ENCODE results near the gene OGDH. TPM values are rescaled to one million over a fixed set of nuclear protein-coding genes. Genes with fewer than 3 reads are reported as not detected.

The OGDH gene
- polyA plus RNA-seq, 4 donors, result 79.7 to 95.5 (median 87.9) TPM

GRCh38 chr7:44664780-44665461 lies 58.5 kb downstream of the OGDH start:
- no peak for DNase-seq (ENCODE audit: low read depth in 4 of 4, low spot score in 2 of 4)

DNA sequence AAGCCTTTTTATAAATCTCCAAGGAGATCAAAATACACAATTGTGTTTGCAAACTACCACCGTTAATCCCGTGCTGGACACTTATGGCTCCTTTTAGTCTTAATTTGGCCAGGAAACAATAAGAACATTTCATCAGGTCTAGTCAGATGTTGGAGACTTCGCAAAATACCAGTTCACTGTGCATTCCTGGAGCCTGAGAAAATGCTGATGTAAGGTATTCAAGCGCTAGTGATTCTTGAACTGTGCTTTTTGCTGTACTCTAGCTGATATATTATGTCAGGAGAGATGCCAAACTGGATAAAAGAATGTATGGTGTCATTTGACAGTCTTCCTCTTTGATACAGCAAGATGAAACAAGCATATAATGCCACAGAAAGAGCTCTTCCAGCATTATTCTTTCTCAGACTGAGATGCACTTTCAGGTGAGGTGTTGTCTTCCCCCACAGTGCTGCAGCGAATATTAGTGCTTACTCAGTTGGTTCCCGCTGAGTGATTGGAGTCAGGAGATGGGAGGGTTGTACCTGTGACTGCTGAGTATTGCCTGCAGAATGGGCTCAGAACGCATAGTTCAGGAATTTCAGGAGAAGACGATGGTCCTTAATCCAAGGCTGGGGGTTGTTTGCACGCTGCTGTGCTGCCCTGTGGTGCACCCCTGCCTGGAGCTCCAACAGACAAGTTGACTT lies 59.2 kb downstream of the OGDH start:
- no peak for DNase-seq (ENCODE audit: low read depth in 4 of 4, low spot score in 2 of 4)

DNA sequence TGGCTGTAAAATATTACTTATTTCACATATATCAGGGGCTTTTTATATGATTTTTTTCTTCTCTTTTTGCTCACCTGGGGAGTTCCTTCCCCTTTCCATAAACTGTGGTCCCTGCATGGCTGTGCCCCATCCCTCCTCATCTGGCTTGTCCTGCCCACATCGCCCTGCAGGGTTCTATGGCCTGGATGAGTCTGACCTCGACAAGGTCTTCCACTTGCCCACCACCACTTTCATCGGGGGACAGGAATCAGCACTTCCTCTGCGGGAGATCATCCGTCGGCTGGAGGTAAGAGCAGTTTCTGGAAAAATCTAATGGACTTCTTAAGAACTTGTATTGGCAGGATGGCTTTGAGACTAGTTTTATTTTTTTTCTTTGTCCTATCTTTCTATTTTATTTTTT lies 60.1 kb downstream of the OGDH start:
- DNase-seq (ENCODE audit: low read depth in 4 of 4, low spot score in 2 of 4), result no peak

- DNase-seq (ENCODE audit: low read depth in 4 of 4, low spot score in 2 of 4), result no peak
Measured at GRCh38 chr7:44667190-44667589, 60.8 kb downstream of the OGDH start.

- no peak for DNase-seq (ENCODE audit: low read depth in 4 of 4, low spot score in 2 of 4)
Measured at GRCh38 chr7:44671069-44671468, 64.6 kb downstream of the OGDH start.

GRCh38 chr7:44673324-44673723 lies 66.9 kb downstream of the OGDH start:
- DNase-seq (ENCODE audit: low read depth in 4 of 4, low spot score in 2 of 4), result no peak

- DNase-seq (ENCODE audit: low read depth in 4 of 4, low spot score in 2 of 4), result no peak
Measured at GRCh38 chr7:44673771-44674170, 67.3 kb downstream of the OGDH start.

DNA sequence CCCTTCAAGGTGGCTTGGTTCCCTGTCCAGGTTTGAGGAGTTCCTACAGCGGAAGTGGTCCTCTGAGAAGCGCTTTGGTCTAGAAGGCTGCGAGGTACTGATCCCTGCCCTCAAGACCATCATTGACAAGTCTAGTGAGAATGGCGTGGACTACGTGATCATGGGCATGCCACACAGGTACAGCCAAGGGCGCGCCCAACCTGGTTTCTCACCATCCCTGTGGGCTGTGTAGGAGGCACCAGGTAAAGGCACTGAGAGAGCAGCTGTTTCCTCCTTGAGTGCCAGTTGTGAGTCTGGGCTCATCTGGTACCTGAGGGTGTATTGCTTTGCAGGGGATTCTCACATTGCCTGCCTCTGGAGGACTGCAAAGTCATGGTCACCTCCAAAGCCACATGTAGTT lies 68.0 kb downstream of the OGDH start:
- DNase-seq (ENCODE audit: low read depth in 4 of 4, low spot score in 2 of 4), result no peak

- no peak for DNase-seq (ENCODE audit: low read depth in 4 of 4, low spot score in 2 of 4)
Measured at GRCh38 chr7:44676776-44677175, 70.3 kb downstream of the OGDH start.

DNA sequence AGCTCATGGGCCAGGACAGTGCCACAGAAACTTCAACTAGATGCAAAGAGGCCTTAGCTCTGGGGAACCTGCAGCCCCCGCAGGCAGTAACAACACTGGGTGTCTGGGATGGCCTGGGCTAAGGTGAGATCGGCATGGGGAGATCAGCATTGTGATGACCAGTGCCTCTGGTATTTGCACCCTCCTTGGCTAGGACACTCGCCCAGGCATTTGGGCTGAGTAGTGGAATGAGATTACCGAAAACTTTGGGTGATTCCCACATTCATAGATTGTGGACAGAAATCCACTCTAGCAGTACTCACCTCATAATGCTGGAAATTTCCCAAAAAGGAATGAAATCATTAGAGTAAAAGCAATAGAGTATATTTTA lies 71.7 kb downstream of the OGDH start:
- DNase-seq (ENCODE audit: low read depth in 4 of 4, low spot score in 2 of 4), result no peak

- no peak for DNase-seq (ENCODE audit: low read depth in 4 of 4, low spot score in 2 of 4)
Measured at GRCh38 chr7:44678471-44679179, 72.2 kb downstream of the OGDH start.

DNA sequence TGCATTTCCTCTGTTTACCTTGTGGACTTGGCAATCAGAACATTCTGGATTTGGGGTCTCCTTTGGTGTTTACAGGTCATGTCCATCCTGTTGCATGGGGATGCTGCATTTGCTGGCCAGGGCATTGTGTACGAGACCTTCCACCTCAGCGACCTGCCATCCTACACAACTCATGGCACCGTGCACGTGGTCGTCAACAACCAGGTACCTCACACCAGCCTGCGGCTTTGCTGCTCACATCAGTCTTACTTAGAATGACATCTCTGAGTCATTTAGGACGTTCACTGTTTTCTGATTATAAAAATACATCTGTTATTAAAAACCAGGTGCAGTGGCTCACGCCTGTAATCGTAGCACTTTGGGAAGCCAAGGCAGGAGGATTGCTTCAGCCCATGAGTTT lies 75.2 kb downstream of the OGDH start:
- no peak for DNase-seq (ENCODE audit: low read depth in 4 of 4, low spot score in 2 of 4)

DNA sequence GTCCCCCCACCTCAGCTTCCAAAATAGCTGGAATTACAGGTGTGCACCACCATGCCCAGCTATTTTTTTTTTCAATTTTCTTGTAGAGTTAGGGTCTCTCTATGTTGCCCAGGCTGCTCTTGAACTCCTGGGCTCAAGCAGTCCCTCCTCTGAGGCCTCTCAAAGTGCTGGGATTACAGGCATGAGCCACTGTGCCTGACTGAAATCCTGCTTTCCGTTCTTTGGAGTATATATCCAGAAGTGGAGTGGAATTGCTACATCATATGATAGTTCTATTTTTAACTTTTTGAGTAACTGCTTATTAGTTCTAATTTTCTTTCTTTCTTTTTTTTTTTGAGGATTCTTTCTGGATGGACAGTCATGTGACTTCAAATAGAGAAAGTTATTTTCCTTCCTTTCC lies 79.3 kb downstream of the OGDH start:
- no peak for DNase-seq (ENCODE audit: low read depth in 4 of 4, low spot score in 2 of 4)

GRCh38 chr7:44689427-44689826 lies 83.0 kb downstream of the OGDH start:
- no peak for DNase-seq (ENCODE audit: low read depth in 4 of 4, low spot score in 2 of 4)

DNA sequence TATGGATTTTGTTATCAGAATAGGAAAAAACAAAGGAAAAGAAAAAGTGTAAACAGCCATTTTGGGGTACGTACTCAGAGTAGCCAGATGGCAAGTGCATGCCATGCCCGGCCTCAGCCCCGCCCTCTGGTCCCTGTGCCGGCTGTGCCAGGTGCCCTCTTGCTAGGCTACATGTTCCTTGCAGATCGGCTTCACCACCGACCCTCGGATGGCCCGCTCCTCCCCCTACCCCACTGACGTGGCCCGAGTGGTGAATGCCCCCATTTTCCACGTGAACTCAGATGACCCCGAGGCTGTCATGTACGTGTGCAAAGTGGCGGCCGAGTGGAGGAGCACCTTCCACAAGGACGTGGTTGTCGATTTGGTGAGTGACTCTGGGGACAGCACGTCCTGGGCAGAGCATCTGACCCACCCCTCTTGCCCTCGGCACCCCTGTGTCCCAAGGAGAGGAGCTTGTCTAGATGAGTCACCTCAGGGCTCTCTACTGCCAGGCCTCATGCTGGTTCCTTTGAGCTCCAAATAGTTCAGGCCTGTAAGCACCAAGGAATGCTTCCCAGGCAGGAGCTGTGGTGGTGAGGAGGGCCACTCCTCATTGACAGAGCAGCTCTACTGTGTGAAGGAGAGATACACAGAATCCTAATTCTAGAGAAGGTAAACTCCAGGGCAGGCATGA lies 87.3 kb downstream of the OGDH start:
- no peak for DNase-seq (ENCODE audit: low read depth in 4 of 4, low spot score in 2 of 4)

DNA sequence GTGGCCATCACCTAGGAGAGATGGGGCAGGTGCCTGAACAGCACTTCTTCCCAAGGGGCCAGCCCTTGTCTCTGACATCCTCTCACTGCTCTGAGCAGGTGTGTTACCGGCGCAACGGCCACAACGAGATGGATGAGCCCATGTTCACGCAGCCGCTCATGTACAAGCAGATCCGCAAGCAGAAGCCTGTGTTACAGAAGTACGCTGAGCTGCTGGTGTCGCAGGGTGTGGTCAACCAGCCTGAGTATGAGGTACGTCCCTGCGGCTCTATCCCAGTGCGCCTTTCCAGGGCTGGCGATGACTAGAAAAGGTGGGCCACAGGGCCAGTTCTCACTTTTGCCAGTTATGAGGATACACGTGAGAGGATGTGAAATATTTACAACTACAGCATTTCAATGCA lies 87.9 kb downstream of the OGDH start:
- no peak for DNase-seq (ENCODE audit: low read depth in 4 of 4, low spot score in 2 of 4)

GRCh38 chr7:44694766-44695165 lies 88.3 kb downstream of the OGDH start:
- DNase-seq (ENCODE audit: low read depth in 4 of 4, low spot score in 2 of 4), result no peak

DNA sequence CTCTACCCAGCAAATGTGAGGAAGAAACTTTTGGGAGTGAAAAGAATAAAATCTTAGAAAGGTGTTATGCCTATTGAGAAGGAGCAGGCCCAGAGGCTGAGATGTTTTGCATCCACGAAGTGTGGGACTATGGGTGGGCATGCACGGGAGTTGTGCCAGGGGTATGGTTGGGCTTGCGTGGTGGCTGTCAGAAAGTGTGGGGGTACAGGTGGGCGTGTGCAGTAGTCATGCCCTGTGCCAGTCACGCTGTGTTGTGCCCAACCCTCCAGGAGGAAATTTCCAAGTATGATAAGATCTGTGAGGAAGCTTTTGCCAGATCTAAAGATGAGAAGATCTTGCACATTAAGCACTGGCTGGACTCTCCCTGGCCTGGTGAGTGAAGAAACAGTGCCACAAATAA lies 89.3 kb downstream of the OGDH start:
- DNase-seq (ENCODE audit: low read depth in 4 of 4, low spot score in 2 of 4), result no peak

DNA sequence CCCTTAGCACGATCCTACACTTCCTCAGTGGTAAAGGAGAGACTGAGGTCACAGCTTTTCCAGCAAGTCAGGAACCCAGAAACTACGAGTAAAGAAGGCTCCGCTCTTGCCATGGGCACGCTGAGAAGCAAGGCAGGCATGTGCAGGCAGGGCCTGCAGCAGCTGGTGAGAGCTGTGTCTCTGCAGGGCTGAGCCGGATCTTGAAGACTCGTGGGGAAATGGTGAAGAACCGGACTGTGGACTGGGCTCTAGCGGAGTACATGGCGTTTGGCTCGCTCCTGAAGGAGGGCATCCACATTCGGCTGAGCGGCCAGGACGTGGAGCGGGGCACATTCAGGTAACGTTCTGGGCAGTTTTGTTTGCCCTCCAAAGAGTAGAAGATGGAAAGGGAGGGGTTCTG lies 90.3 kb downstream of the OGDH start:
- no peak for DNase-seq (ENCODE audit: low read depth in 4 of 4, low spot score in 2 of 4)

- DNase-seq (ENCODE audit: low read depth in 4 of 4, low spot score in 2 of 4), result no peak
Measured at GRCh38 chr7:44697136-44698045, 91.0 kb downstream of the OGDH start.

Data from left renal cortex interstitium (tissue), 4 donors.